Natural killer cell (primary cell): ENCODE measurements around the gene TFCP2L1. TPM values are rescaled to one million over a fixed set of nuclear protein-coding genes. Genes with fewer than 3 reads are reported as not detected.

ENCODE experiments used
- ATAC-seq, 3 donors: fragments of 150-1000 bp in 2 of 3; fragments of 200-7000 bp in 1 of 3; cut with Tn5 transposase; 1 replicate in 1 of 3; 2 replicates in 2 of 3; pipeline ENCODE4 v1.10.0; 2021; ENCODE audit warnings: mild to moderate bottlenecking in 2 of 3, moderate library complexity in 2 of 3
- DNase-seq, 2 donors: peaks; one replicate each; pipeline versions ENCODE4 v3.0.0 to v3.0.0-alpha.2; 2013 to 2021; ENCODE audit warnings: mixed read lengths in 1 of 2
- H3K27ac ChIP-seq: one replicate; pipeline ENCODE4 v1.5.1; 2013; ENCODE audit warnings: mild to moderate bottlenecking, low read length
- H3K27me3 ChIP-seq: one replicate; pipeline ENCODE4 v1.6.1; 2013; ENCODE audit warnings: low read length; ENCODE audit not compliant: control insufficient read depth, insufficient read depth
- H3K36me3 ChIP-seq: one replicate; pipeline ENCODE4 v1.6.1; 2013; ENCODE audit warnings: low read length; ENCODE audit not compliant: control insufficient read depth, insufficient read depth
- H3K4me1 ChIP-seq: one replicate; pipeline ENCODE4 v1.6.1; 2013; ENCODE audit warnings: low read length; ENCODE audit not compliant: control insufficient read depth, insufficient read depth
- H3K4me3 ChIP-seq: one replicate; pipeline ENCODE4 v1.5.1; 2013; ENCODE audit warnings: low read length
- H3K9me3 ChIP-seq: one replicate; pipeline ENCODE4 v1.6.1; 2013; ENCODE audit warnings: low read length; ENCODE audit not compliant: control insufficient read depth, insufficient read depth
- H3K27ac Mint-ChIP-seq, 2 donors: one replicate each; pipeline ENCODE4 v1.8.0; 2022; ENCODE audit warnings: mild to moderate bottlenecking in 2 of 2, mixed read lengths in 2 of 2, moderate library complexity in 1 of 2
- H3K27me3 Mint-ChIP-seq, 2 donors: one replicate each; pipeline ENCODE4 v1.8.0; 2022; ENCODE audit warnings: low read depth in 2 of 2, mixed read lengths in 2 of 2
- H3K36me3 Mint-ChIP-seq: one replicate; pipeline ENCODE4 v1.8.0; 2022; ENCODE audit warnings: mixed read lengths
- H3K4me1 Mint-ChIP-seq, 2 donors: one replicate each; pipeline ENCODE4 v1.8.0; 2022; ENCODE audit warnings: mixed read lengths in 2 of 2
- H3K4me3 Mint-ChIP-seq: one replicate; pipeline ENCODE4 v1.8.0; 2022; ENCODE audit warnings: mild to moderate bottlenecking, moderate library complexity, mixed read lengths
- H3K9me3 Mint-ChIP-seq, 2 donors: one replicate each; pipeline ENCODE4 v1.8.0; 2022; ENCODE audit warnings: mixed read lengths in 2 of 2
- WGBS: methylation state at CpG from one replicate; pipeline ENCODE4 v1.1.7; 2013; ENCODE audit warnings: missing lambda C conversion rate; ENCODE audit not compliant: insufficient coverage; 5-methylcytosine and 5-hydroxymethylcytosine counted together
- intact Hi-C: fragments of 100-400 bp; cut with micrococcal nuclease; formaldehyde crosslinking; loops from one replicate; pipeline ENCODE4 v1.14.2; 2022
- total RNA-seq, 4 donors: library from RNA; stranded (reverse); fragments of 120-200 nt in 1 of 4; gene quantifications; one replicate each; pipeline versions ENCODE4 v1.2.3 to v1.2.4, GENCODE V29; 2013 to 2022
- TF ChIP-seq, protein P1 (sequence below): fragments of 200-600 bp; IDR thresholded peaks from one replicate; pipeline ENCODE4 v1.8.0; 2022; ENCODE audit warnings: antibody characterized with exemption

The TFCP2L1 gene
- total RNA-seq, 3 donors from 2014 or later (not counting 1 experiment from before 2014, with no cell fraction given): 0.72 to 1.8 (median 0.85) TPM

DNA sequence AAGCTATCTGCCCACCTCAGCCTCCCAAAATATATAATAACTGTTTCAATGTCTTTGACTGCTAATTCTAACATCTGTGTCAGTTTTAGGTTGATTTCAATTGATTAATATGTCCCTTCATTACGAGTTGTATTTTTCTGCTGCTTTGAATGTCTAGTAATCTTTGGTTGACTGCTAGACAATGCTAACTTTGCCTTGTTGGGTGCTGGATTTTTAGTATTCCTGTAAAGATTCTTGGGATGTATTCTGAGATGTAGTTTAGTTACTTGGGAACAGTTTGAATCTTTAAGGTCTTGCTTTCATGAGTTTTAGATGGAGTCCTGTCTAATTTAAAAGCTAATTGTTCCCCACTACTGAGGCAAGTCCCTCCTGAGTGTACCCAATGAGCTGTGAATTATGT is 114.4 kb downstream of the TFCP2L1 start:
- DNase-seq (no peak), ATAC-seq (no peak)
- TF ChIP-seq, protein P1, sequence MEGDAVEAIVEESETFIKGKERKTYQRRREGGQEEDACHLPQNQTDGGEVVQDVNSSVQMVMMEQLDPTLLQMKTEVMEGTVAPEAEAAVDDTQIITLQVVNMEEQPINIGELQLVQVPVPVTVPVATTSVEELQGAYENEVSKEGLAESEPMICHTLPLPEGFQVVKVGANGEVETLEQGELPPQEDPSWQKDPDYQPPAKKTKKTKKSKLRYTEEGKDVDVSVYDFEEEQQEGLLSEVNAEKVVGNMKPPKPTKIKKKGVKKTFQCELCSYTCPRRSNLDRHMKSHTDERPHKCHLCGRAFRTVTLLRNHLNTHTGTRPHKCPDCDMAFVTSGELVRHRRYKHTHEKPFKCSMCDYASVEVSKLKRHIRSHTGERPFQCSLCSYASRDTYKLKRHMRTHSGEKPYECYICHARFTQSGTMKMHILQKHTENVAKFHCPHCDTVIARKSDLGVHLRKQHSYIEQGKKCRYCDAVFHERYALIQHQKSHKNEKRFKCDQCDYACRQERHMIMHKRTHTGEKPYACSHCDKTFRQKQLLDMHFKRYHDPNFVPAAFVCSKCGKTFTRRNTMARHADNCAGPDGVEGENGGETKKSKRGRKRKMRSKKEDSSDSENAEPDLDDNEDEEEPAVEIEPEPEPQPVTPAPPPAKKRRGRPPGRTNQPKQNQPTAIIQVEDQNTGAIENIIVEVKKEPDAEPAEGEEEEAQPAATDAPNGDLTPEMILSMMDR: no peak
- Histone ChIP-seq H3K27me3 (peaks cover 2% of the 10 kb centered on the region), H3K36me3 (no peaks in the 10 kb centered on the region), H3K4me3 (no peak overlapping the region), H3K27ac (no peak overlapping the region), H3K9me3 (peaks cover 9% of the 10 kb centered on the region), H3K4me1 (no peaks in the 10 kb centered on the region)
- 64% methylated on average over 1 of the region's 1 CpG for WGBS
- Mint-ChIP-seq H3K27ac (no peak overlapping the region), H3K27me3 (peaks cover 10 to 11% of the 10 kb centered on the region in 2 donors), H3K9me3 (no peaks in the 10 kb centered on the region), H3K36me3 (no peaks in the 10 kb centered on the region), H3K4me3 (no peak overlapping the region), H3K4me1 (peaks cover 11 to 13% of the 10 kb centered on the region in 2 donors)
- intact Hi-C loops: no loop called here

GRCh38 chr2:121167411-121167810 is 117.6 kb downstream of the TFCP2L1 start:
- Mint-ChIP-seq H3K9me3 (no peaks in the 10 kb centered on the region), H3K27me3 (peaks cover 8 to 10% of the 10 kb centered on the region in 2 donors), H3K4me1 (peaks cover 11 to 13% of the 10 kb centered on the region in 2 donors), H3K27ac (no peak overlapping the region), H3K4me3 (no peak overlapping the region), H3K36me3 (no peaks in the 10 kb centered on the region)
- no peak overlapping the region for H3K27ac ChIP-seq
- TF ChIP-seq, protein P1: no peak
- DNase-seq (no peak), ATAC-seq (no peak)
- H3K4me3 ChIP-seq: no peak overlapping the region
- H3K27me3 ChIP-seq: peaks cover 2% of the 10 kb centered on the region
- H3K9me3 ChIP-seq: peaks cover 9% of the 10 kb centered on the region
- intact Hi-C loops: no loop called here
- H3K4me1 ChIP-seq: no peaks in the 10 kb centered on the region
- WGBS: 75% methylated on average over 4 of the region's 4 CpGs
- H3K36me3 ChIP-seq: no peaks in the 10 kb centered on the region

Other genes with a start within 250 kb of the TFCP2L1 start
- gene RNU4ATAC, start 245.7 kb upstream of the TFCP2L1 start, total RNA-seq: not detected